SK-N-SH (cell line): ENCODE measurements around the gene SMIM41. TPM values are rescaled to one million over a fixed set of nuclear protein-coding genes. Genes with fewer than 3 reads are reported as not detected.

Experiments
- CTCF ChIA-PET: fragments of 300-600, 350-600 bp; formaldehyde crosslinking; extraction: SDS; loops from one replicate; lab custom pipeline; 2021; lab: Yijun Ruan, JAX
- POLR2A ChIA-PET: fragments of 350-600 bp; sonication (Branson Sonifier 250); formaldehyde crosslinking; extraction: SDS; loops from one replicate; lab custom pipeline; 2020; ENCODE audit warnings: antibody characterized with exemption, inconsistent platforms; lab: Yijun Ruan, JAX
- DNase-seq: peaks from one replicate; pipeline ENCODE4 v3.0.0; 2012
- H2AFZ ChIP-seq: fragments of 200-600 bp; sonication (generic); 2 replicates; pipeline ENCODE4 v1.8.1; 2016; ENCODE audit warnings: antibody characterized with exemption, mild to moderate bottlenecking, low read depth
- H3F3A ChIP-seq: fragments of 200-600 bp; sonication (generic); replicated peaks from 2 replicates; pipeline ENCODE3; 2016; ENCODE audit warnings: antibody characterized with exemption, mild to moderate bottlenecking; ENCODE audit not compliant: insufficient read depth
- H3K27ac ChIP-seq, 2 experiments: fragments of 200-500 bp in 1 of 2; fragments of 200-600 bp in 1 of 2; sonication (Bioruptor generic) in 1 of 2; sonication (generic), shearing (Covaris generic) in 1 of 2; 2 replicates each; pipeline versions ENCODE4 v1.5.1 to v1.6.1; 2014 to 2016; ENCODE audit warnings: low read depth in 2 of 2, inconsistent platforms in 1 of 2, low read length in 1 of 2, mild to moderate bottlenecking in 1 of 2, mixed read lengths in 1 of 2
- H3K27me3 ChIP-seq: fragments of 200-600 bp; sonication (generic), shearing (Covaris generic); 2 replicates; pipeline ENCODE4 v1.6.1; 2016; ENCODE audit warnings: mixed run types; ENCODE audit not compliant: insufficient read depth
- H3K36me3 ChIP-seq, 2 experiments: fragments of 200-500 bp in 1 of 2; fragments of 200-600 bp in 1 of 2; sonication (Bioruptor generic) in 1 of 2; sonication (generic) in 1 of 2; replicated peaks in 1 of 2; 2 replicates each; pipeline versions ENCODE3 to v1.5.1; 2014 to 2016; ENCODE audit warnings: low read length in 1 of 2, mild to moderate bottlenecking in 1 of 2; ENCODE audit not compliant: insufficient read depth in 2 of 2, control insufficient read depth in 1 of 2
- H3K4me1 ChIP-seq, 2 experiments: fragments of 200-500 bp in 1 of 2; fragments of 200-600 bp in 1 of 2; sonication (Bioruptor generic) in 1 of 2; sonication (generic), shearing (Covaris generic) in 1 of 2; 2 replicates each; pipeline versions ENCODE4 v1.5.1 to v1.6.1; 2014 to 2016; ENCODE audit warnings: low read depth in 1 of 2, low read length in 1 of 2, mixed run types in 1 of 2; ENCODE audit not compliant: insufficient read depth in 2 of 2, control insufficient read depth in 1 of 2
- H3K4me2 ChIP-seq: fragments of 200-600 bp; sonication (generic), shearing (Covaris generic); 2 replicates; pipeline ENCODE4 v1.6.1; 2017; ENCODE audit warnings: mixed run types
- H3K4me3 ChIP-seq, 2 experiments: fragments of 200-500 bp in 1 of 2; fragments of 200-600 bp in 1 of 2; sonication (Bioruptor generic) in 1 of 2; sonication (generic), shearing (Covaris generic) in 1 of 2; 2 replicates each; pipeline versions ENCODE4 v1.5.1 to v1.8.1; 2014 to 2016; ENCODE audit warnings: low read depth in 2 of 2, inconsistent platforms in 1 of 2, low read length in 1 of 2, mild to moderate bottlenecking in 1 of 2, mixed read lengths in 1 of 2, moderate library complexity in 1 of 2
- H3K79me2 ChIP-seq: fragments of 200-600 bp; sonication (generic); 2 replicates; pipeline ENCODE4 v1.8.1; 2017; ENCODE audit warnings: mild to moderate bottlenecking; ENCODE audit not compliant: insufficient read depth
- H3K9ac ChIP-seq: fragments of 200-600 bp; sonication (generic); 2 replicates; pipeline ENCODE4 v1.6.1; 2017; ENCODE audit warnings: mixed run types
- H3K9me2 ChIP-seq: fragments of 200-600 bp; sonication (generic); 2 replicates; pipeline ENCODE4 v1.6.1; 2017; ENCODE audit warnings: mixed run types
- H3K9me3 ChIP-seq: fragments of 200-600 bp; sonication (generic); 2 replicates; pipeline ENCODE4 v1.6.1; 2017; ENCODE audit warnings: mixed run types, mild to moderate bottlenecking, moderate library complexity
- H4K20me1 ChIP-seq: fragments of 200-600 bp; sonication (generic); 2 replicates; pipeline ENCODE4 v1.6.1; 2017; ENCODE audit warnings: mild to moderate bottlenecking, mixed run types; ENCODE audit not compliant: insufficient read depth
- FOXM1 ChIP-seq: IDR thresholded peaks from 2 replicates; pipeline ENCODE4 v1.4.0; 2012; ENCODE audit warnings: low read depth, mild to moderate bottlenecking
- GATA2 ChIP-seq: sonication (generic); formaldehyde crosslinking; IDR thresholded peaks from 2 replicates; pipeline ENCODE4 v1.5.0; 2020; ENCODE audit warnings: mild to moderate bottlenecking, missing genetic modification reagents
- JUND ChIP-seq: IDR thresholded peaks from 2 replicates; pipeline ENCODE4 v1.4.0; 2012
- MAX ChIP-seq: IDR thresholded peaks from 2 replicates; pipeline ENCODE4 v1.4.0; 2012; ENCODE audit warnings: low read depth
- MXI1 ChIP-seq: IDR thresholded peaks from 2 replicates; pipeline ENCODE4 v1.6.1; 2012; ENCODE audit warnings: mild to moderate bottlenecking, low read depth, low read length, improper control_type of control experiment
- POLR2AphosphoS5 ChIP-seq: IDR thresholded peaks from 2 replicates; pipeline ENCODE4 v1.6.1; 2012; ENCODE audit warnings: low read depth, low read length
- RCOR1 ChIP-seq: fragments of 150-350 bp; IDR thresholded peaks from 2 replicates; pipeline ENCODE4 v1.6.1; 2017; ENCODE audit warnings: antibody characterized with exemption, low read length
- SIN3A ChIP-seq: IDR thresholded peaks from 2 replicates; pipeline ENCODE4 v1.6.1; 2012; ENCODE audit warnings: low read depth, mild to moderate bottlenecking, low read length, moderate library complexity, borderline replicate concordance
- SMC3 ChIP-seq: IDR thresholded peaks from 2 replicates; pipeline ENCODE4 v1.6.1; 2012; ENCODE audit warnings: low read depth, low read length, improper control_type of control experiment
- YY1 ChIP-seq: IDR thresholded peaks from 2 replicates; pipeline ENCODE4 v1.4.0; 2012; ENCODE audit warnings: low read depth, mild to moderate bottlenecking
- WGBS: methylation state at CpG from one replicate; pipeline ENCODE4 v1.1.6; 2017; ENCODE audit warnings: low lambda C conversion rate; 5-methylcytosine and 5-hydroxymethylcytosine counted together
- polyA plus RNA-seq, 3 experiments: library from polyadenylated mRNA; depleted of rRNA; stranded (reverse); fragments of >200 nt; gene quantifications; 2 replicates each; pipeline ENCODE4 v1.2.3, GENCODE V29; 2012

SMIM41 gene
- polyA plus RNA-seq, 1 of the 3 experiments (the other 2 are of a cell fraction): not detected

- POLR2A ChIA-PET: interaction anchor here (1.5 kb wide), 1 partner anchor 29 kb away, joined by 5 read pairs; no protein-coding TSS in a partner anchor
- DNase-seq: no peak
Measured at GRCh38 chr12:52061470-52062166, 17.9 kb upstream of the SMIM41 start.

GRCh38 chr12:52062167-52063081, 17.1 kb upstream of the SMIM41 start:
- TF ChIP-seq MXI1 (0 out of 2 replicates have a peak, but pooled peaks have one; percentile 20), GATA2 (CRISPR knock-in tag) (no peak)
- no peaks in the 10 kb centered on the region for H3K27me3 ChIP-seq
- no peaks in the 10 kb centered on the region for H4K20me1 ChIP-seq
- no peak overlapping the region for H3K4me3 ChIP-seq
- no peaks in the 10 kb centered on the region for H3K9me2 ChIP-seq
- no peaks in the 10 kb centered on the region for H3K79me2 ChIP-seq
- H3K36me3 ChIP-seq: peaks cover 0 to 4% of the 10 kb centered on the region in 2 experiments
- no peak overlapping the region for H2AFZ ChIP-seq
- peaks cover 0 to 24% of the 10 kb centered on the region in 2 experiments; a peak in 1 of 4 replicates for H3K4me1 ChIP-seq
- no peaks in the 10 kb centered on the region for H3F3A ChIP-seq
- H3K27ac ChIP-seq: peak overlapping the region in 1 of 2 experiments; percentile 64; a peak in 1 of 4 replicates
- H3K9ac ChIP-seq: no peak overlapping the region
- H3K9me3 ChIP-seq: no peaks in the 10 kb centered on the region
- 62% methylated on average over 4 of the region's 6 CpGs for WGBS
- H3K4me2 ChIP-seq: no peak overlapping the region
- POLR2A ChIA-PET: interaction anchor here (0.5 to 1.5 kb wide), 5 partner anchors 12 to 44 kb away, joined by 3 to 5 read pairs (median 4); no protein-coding TSS in a partner anchor
- DNase-seq: peak; percentile 57
- CTCF ChIA-PET: interaction anchor here (1.0 to 15.6 kb wide), 6 partner anchors 11 to 69 kb away, joined by 3 to 279 read pairs (median 4); partner anchors contain the start of gene TAMALIN

More at GRCh38 chr12:52061470-52062166, 17.9 kb upstream of the SMIM41 start:
- Histone ChIP-seq H3K9me3 (no peaks in the 10 kb centered on the region), H2AFZ (no peak overlapping the region), H3K4me3 (no peak overlapping the region), H3K9me2 (no peaks in the 10 kb centered on the region), H3F3A (no peaks in the 10 kb centered on the region), H3K4me1 (peaks cover 0 to 30% of the 10 kb centered on the region in 2 experiments; a peak in 1 of 4 replicates), H4K20me1 (no peaks in the 10 kb centered on the region), H3K36me3 (peaks cover 0 to 4% of the 10 kb centered on the region in 2 experiments), H3K9ac (no peak overlapping the region), H3K27me3 (no peaks in the 10 kb centered on the region), H3K4me2 (no peak overlapping the region), H3K79me2 (no peaks in the 10 kb centered on the region), H3K27ac (no peak overlapping the region; a peak in 1 of 4 replicates)
- WGBS: 20% methylated on average over 2 of the region's 12 CpGs
- TF ChIP-seq MAX (no peak), RCOR1 (no peak), SMC3 (no peak), FOXM1 (no peak), JUND (no peak), YY1 (no peak), SIN3A (no peak), POLR2AphosphoS5 (no peak)
- CTCF ChIA-PET: interaction anchor here (1.0 to 15.6 kb wide), 8 partner anchors 7 to 68 kb away, joined by 3 to 279 read pairs (median 4); partner anchors contain the start of genes ATG101 and TAMALIN
